ENCODE results near the gene MECP2.

MECP2 gene

GRCh38 chrX:153972368-153973126, 125.0 kb downstream of the MECP2 start, which contains the start of gene TMEM187:
TMEM187 (plus strand) TSS chrX:153972754; CDS start chrX:153982063, 9,309 bp downstream.
- H3K4me1 ChIP-seq (ENCODE audit: control insufficient read depth, insufficient read depth, low read length): peaks cover 16% of the 10 kb centered on the region
- peak within 1 kb of the TSS; percentile 83 for H3K4me3 ChIP-seq (ENCODE audit: low read depth, low read length)
- no peaks in the 10 kb centered on the region; the same call in none of the 2 replicates for H3K36me3 ChIP-seq (ENCODE audit: control insufficient read depth, insufficient read depth, low read length)
- peak within 1 kb of the TSS; percentile 99 for H3K9ac ChIP-seq (ENCODE audit: low read depth, low read length)
- H3K27ac ChIP-seq (ENCODE audit: low read depth, low read length): peak within 1 kb of the TSS; percentile 100
- no peaks in the 10 kb centered on the region for H3K9me3 ChIP-seq (ENCODE audit: control insufficient read depth, insufficient read depth, low read length)
- no peaks in the 10 kb centered on the region for H3K27me3 ChIP-seq (ENCODE audit: control insufficient read depth, insufficient read depth, low read length)

All from HUES48 (cell line).